NCI-H510A treated with DMSO at 0.1 percent for 48 hours (cell line): ENCODE data around the gene MOSPD3.

ENCODE experiments used
- DNase-seq: peaks from one replicate; lab custom pipeline; 2025; lab: John Stamatoyannopoulos, UW

MOSPD3 gene

DNA sequence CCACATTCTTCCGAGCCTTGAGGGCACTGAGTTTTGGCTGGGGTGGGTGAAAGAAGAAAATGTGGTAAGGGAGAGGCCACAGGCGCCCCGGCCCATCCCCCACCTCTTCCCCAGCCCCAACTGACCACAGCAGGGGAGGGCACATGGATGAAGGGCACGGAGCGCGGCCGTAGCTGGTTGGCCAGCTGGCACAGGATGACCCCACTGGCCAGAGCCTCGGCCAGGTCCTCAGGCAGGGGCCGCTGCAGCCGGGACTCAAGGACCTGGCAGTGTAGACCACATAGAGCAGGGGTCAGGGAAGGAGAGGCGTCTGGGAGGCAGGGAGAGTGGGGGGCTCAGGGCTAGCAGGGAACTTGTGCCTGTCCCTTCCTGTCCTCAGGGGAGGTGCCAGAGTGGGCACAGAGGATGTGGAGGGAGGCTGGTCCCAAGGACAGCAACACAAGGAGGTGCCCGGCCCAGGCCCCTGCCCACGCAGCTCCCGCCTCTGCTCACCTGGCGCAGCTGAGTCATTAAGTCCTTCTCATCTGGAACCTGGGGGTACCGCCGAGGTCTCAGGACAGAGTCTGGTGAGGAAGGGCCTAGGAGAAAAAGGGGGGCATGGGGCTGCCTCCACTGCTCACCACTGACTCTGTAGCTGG lies 36.5 kb upstream of the MOSPD3 start:
- DNase-seq, result no peak

DNA sequence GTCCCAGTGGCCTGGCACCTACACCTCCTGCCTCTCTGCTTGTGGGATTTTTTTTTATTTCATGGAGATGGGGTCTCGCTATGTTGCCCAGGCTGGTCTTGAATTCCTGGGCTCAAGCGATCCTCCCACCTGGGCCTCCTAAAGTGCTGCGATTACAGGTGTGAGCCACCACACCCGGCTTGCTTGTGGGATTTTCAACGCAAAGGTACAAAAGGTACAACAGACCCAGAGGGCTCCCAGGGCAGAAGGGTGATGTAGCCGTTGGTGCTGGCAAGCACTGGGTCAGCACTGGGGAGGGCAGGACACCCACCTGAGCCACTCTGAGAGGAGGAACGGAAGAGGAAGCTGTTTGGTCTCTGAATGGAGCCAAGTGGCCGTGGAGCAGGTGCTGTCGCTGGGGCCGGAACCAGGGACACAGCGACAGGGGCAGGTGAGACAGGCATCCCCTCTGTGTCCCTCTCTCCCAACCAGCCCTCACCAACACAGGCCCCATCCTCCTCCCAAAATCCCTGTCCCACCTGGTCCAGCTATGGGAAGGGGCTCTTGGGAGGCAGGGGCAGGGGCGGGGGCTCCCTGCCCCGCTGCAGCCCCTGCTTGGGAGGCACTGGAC lies 35.9 kb upstream of the MOSPD3 start:
- no peak for DNase-seq

- no peak for DNase-seq
Observed at GRCh38 chr7:100577103-100577502, 35.2 kb upstream of the MOSPD3 start.

GRCh38 chr7:100577507-100577906 lies 34.8 kb upstream of the MOSPD3 start:
- no peak for DNase-seq

DNA sequence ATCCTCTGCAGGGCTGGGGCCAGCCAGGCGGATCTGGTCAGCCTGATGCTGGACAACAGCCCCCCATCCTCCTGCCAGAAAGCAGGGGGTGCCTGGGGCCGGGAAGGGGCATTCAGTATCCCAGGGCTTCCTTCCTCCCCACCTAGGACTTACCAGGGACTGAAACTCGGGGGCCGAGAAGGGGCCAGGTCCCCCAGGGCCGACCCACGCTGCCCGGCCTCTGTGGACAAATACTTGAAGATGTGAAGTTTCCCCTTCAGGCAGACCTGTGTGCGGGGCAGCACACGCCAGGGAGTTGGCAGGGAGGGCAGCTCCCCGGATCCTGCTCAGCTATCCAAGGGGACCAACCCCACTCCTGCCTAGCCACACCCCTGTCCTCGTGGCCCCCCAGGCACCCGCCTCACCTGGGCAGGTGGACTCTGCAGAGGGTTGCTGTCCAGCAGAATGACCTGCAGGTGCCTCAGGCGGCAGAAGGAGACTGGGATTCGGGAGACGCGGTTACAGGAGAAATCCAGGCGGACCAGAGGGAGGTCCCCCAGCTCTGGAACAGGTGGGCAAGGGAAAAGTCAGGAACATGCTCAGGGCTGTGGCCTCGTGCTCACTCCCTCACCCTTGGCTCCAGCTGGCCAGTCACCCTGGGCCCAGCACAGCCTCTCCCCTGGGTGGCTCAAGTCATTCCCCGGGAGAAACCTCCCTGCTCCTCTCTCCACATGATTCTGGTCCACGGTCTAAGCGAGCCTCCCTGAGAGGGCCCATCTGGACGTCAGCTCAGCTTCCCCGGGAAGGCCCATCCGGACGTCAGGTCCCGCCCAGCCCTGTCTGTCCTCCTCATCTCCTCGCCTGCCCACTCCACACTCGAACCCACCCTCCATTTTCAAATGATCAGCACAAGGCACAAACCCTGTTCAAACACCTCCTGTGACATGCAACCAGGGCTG lies 33.8 kb upstream of the MOSPD3 start:
- no peak for DNase-seq

- no peak for DNase-seq
Observed at GRCh38 chr7:100580466-100581283, 31.7 kb upstream of the MOSPD3 start.

GRCh38 chr7:100582041-100582579 lies 30.2 kb upstream of the MOSPD3 start:
- DNase-seq, result no peak

DNA sequence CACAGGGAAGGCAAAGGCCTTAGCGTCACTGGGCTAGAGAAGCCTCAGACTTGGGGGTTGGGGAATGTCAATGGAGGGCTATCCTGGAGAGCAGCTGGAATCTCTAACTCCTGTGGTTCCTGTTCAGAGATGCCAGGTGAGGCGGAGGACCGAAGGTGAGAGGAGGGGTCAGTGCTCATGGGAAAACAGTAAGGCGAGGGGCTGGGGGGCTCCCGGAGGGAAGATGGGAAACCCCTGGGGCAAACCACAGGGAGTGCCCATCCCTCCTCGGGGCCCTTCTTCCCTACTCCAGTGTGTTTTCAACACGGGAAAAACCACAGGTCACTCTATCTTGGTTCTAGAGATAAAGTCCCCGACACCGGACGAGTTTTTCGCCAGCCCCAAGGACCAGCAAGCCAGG lies 29.7 kb upstream of the MOSPD3 start:
- DNase-seq, result no peak

DNA sequence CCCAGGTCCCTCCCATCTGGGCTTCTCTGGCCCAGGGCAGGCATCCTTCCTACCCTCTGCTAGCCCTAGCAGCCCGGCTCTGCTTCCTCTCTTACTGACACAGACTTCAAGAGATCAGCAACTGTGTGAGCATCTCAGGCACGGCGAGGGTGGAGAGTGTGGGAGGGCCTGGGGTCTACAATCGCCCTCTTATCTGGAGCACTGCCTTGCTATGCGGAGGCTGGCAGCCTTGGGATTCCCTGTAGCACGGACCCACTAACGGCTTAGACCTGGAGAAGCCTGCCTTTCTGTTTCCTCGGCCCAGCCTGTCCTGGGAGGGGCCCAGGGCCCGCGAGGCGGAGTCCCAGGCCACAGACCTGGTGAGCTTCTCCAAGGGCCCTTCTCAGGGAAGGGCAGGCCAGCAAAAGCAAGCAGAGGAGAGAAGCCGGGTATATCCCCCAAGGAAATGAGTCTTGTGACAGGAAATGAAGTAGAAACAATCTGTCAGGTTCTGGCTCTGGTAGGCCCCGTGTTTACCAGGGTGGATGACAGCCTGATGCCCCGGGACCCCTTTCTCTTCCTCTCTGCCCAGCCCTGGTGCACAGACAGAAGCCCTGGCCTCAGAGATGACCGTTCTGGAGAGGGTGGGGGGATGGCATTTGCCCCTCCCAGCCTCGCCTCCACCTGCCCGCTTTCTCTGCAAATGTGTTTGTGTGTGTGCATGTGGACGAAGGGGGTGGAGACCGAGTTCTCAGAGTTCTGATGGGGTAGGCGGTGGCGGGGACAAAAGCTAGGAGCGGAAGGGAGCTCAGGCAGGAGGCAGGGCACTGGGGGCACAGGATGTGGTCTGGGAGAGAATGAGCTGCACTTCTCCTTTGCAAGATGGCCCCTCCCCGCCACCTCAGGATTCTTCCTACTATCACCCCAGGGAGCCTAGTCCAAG lies 28.9 kb upstream of the MOSPD3 start:
- DNase-seq, result no peak

GRCh38 chr7:100584054-100584682 lies 28.2 kb upstream of the MOSPD3 start:
- DNase-seq, result no peak

- peak; percentile 48 for DNase-seq
Observed at GRCh38 chr7:100584683-100585510, 27.4 kb upstream of the MOSPD3 start.

DNA sequence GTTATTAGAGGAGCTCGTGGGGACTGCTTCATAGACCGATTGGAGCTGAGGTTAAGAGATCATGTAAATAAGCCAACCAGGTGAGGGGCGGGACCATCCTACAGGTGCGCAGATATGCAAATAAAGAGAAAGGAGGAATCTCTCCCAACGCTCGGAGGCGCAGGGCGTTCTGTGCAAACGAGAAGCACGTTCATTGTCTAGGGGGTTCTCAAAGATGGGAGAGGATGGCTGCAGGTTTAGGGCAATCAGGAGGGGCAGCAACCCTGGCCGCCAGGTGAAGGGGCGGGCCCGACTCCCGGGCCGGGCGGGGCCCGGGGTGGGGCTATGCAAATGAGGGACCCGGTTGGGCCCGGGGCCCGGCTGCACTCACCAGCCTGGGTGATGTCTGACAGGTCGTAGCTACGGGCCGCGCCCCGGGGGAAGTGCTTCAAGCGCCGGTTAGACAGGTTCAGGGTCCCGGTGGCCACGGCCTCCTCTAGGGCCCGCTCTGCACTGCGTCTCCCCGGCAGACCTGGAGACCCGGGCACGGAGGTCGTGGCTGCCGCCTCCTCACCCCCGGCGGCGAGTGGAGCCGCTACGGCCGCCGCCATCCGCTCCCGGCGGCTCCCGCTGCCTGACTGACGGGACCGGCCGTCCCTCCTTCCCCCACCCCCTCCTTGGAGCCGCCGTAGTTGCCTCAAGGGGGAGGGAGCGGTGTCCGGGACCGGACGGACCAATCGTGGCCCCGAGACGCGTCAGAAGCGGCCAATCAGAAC lies 26.7 kb upstream of the MOSPD3 start, which contains the start of gene LRCH4:
Gene LRCH4, minus strand, starts transcription at position 619 of the 755 bp plus-strand sequence. Its CDS starts 29 bp downstream, at position 590.
- DNase-seq, result peak; percentile 48

DNA sequence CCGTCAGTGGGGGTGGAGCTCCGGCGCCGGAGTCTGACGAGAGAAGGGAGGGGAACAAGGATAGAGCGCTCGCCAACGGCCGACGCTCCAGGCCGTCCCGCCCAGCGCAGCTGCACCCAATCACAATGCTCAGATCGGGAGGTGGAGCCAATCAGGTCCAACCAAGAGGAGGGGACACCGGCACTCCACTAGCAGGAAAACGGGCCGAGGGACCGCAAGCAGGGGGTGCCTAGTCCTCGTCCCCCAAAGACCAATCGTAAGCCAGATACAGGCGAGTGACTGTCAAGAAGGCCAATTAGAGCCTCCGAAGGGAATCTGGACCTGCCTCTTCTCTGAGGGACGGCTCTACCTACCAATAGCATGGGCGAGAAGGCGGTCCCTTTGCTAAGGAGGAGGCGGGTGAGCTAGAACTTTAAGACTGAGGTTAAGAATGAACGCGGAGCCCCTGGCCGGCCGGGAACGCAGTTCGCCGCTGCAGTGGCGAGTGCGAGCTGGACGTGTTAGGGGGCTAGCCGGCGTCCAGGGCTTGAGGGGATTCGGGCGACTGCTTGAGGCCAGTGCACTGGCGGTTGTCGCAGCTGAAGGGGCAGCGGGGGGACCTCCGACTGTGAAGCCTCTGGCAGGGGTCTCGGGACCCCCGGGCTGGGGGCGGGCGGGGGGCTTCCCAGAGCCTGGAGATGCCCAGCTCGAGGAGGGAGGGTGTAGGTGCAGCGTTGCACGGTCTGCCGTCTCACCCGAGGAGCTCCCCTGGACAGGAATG lies 25.9 kb upstream of the MOSPD3 start, which contains the start of gene FBXO24:
Gene FBXO24, plus strand, starts transcription at position 63 of the 760 bp plus-strand sequence. Its CDS starts 298 bp downstream, at position 361.
- DNase-seq, result peak; percentile 97

DNA sequence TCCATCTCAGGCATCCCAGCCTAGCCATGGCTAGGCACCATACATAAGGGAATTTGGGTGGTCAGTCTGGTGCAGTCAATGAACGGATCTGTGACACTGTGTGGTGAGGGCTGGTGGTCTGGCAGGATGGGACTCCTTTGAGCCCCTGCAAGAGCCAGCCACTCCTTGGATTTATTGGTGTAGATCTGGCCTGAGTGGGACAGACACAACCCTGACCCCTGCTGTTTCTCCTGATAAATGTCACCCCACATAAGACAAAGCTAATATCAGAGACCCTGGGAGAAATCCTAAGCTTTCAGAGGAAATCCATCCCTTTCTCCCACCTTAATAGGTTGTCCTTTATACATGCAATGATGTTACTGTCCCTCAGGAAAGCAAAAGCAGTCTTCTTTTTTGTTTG lies 23.9 kb upstream of the MOSPD3 start:
- no peak for DNase-seq

DNA sequence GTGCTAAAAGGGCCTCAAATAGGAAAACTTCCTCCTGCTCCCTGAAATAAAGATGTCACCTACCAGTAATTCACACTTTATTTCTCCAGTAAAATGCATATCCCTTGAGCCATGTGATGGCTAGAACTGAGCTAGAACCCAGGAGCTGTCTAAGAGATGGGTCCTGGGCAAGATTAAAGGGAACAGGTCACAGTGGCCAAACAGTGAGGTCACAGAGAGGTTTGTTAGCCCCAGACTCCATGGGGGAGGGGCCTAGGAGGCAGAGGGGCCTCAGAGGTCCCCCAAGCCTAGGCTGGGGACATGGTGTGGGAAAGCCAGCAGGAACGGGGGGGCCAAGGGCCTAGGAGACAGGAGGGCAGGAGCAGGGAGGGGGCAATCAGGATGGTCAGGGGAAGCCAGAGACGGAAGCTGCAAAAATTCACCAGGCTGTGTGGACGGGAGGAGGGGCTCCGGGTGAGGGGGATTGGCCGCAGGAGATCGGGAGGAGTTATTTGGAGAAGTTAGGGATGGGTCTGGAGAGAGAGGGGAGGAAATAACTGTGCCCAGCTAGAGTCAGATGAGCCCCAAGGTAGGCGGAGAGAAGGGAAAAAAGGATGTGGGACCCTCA lies 22.9 kb upstream of the MOSPD3 start:
- DNase-seq, result no peak

- no peak for DNase-seq
Observed at GRCh38 chr7:100590077-100590737, 22.1 kb upstream of the MOSPD3 start.
